Upper lobe of right lung (tissue), 1 donor: ENCODE results near the gene ARSA. TPM values are rescaled to one million over a fixed set of nuclear protein-coding genes. Genes with fewer than 3 reads are reported as not detected.

Experiments
- ATAC-seq: fragments of 200-7000 bp; cut with Tn5 transposase; one replicate; pipeline ENCODE4 v1.9.1; 2020; ENCODE audit warnings: mild to moderate bottlenecking, moderate library complexity
- DNase-seq: peaks from one replicate; pipeline ENCODE4 v3.0.0-alpha.2; 2020
- H3K27ac ChIP-seq: fragments of 200-600 bp; one replicate; pipeline ENCODE4 v1.8.0; 2022
- H3K27me3 ChIP-seq: fragments of 200-600 bp; one replicate; pipeline ENCODE4 v1.8.0; 2022; ENCODE audit warnings: mild to moderate bottlenecking
- H3K36me3 ChIP-seq: fragments of 200-600 bp; one replicate; pipeline ENCODE4 v1.8.0; 2022
- H3K4me1 ChIP-seq: fragments of 200-600 bp; one replicate; pipeline ENCODE4 v1.8.0; 2022
- H3K4me3 ChIP-seq: fragments of 200-600 bp; one replicate; pipeline ENCODE4 v1.8.0; 2022; ENCODE audit warnings: mild to moderate bottlenecking
- H3K9me3 ChIP-seq: fragments of 200-600 bp; one replicate; pipeline ENCODE4 v1.8.0; 2022
- CTCF ChIP-seq: fragments of 200-600 bp; IDR thresholded peaks from one replicate; pipeline ENCODE4 v1.8.0; 2022; ENCODE audit warnings: antibody characterized with exemption
- intact Hi-C: fragments of 100-400 bp; cut with DNase I; formaldehyde crosslinking; loops from one replicate; pipeline ENCODE4 v1.11.0; 2022
- total RNA-seq: library from RNA; stranded (reverse); fragmentation: NEBNext Ultra II Directional; extraction: Animal tissue kit (Norgen Biotek cat#: 25700); gene quantifications from one replicate; pipeline ENCODE4 v1.2.1, GENCODE V29; 2021
- donor health status: DM: no; HTN: yes; CAD: no; lungs with severe emphysema.

The ARSA gene
- total RNA-seq, 1 donor from 2014 or later, result 46.4 TPM

- ATAC-seq (no peak), DNase-seq (no peak)
- peaks cover 5% of the 10 kb centered on the region for H3K4me1 ChIP-seq
- no peak overlapping the region for H3K27ac ChIP-seq
- no peak for TF ChIP-seq CTCF
- intact Hi-C loops, result no loop called here
- no peaks in the 10 kb centered on the region for H3K9me3 ChIP-seq
- no peaks in the 10 kb centered on the region for H3K36me3 ChIP-seq
- no peaks in the 10 kb centered on the region for H3K27me3 ChIP-seq
- no peak overlapping the region for H3K4me3 ChIP-seq
These were observed 2.4 kb upstream of the ARSA start for GRCh38 chr22:50630376-50630775.

GRCh38 chr22:50628543-50629134 lies 687 bp upstream of the ARSA start:
- peaks cover 5% of the 10 kb centered on the region for H3K4me1 ChIP-seq
- no peaks in the 10 kb centered on the region for H3K27me3 ChIP-seq
- ATAC-seq (peak; percentile 1), DNase-seq (peak; percentile 62)
- H3K27ac ChIP-seq, result peak overlapping the region; percentile 79
- H3K4me3 ChIP-seq, result peak overlapping the region; percentile 65
- no peaks in the 10 kb centered on the region for H3K36me3 ChIP-seq
- intact Hi-C loops, result no loop called here
- TF ChIP-seq CTCF, result no peak
- H3K9me3 ChIP-seq, result no peaks in the 10 kb centered on the region

- H3K27ac ChIP-seq, result peak overlapping the region; percentile 55
- TF ChIP-seq CTCF, result no peak
- no peaks in the 10 kb centered on the region for H3K36me3 ChIP-seq
- peaks cover 11% of the 10 kb centered on the region for H3K4me1 ChIP-seq
- no peaks in the 10 kb centered on the region for H3K27me3 ChIP-seq
- intact Hi-C loops, result no loop called here
- ATAC-seq (no peak), DNase-seq (peak; percentile 68)
- no peaks in the 10 kb centered on the region for H3K9me3 ChIP-seq
- H3K4me3 ChIP-seq, result peak overlapping the region; percentile 65
These were observed 906 bp downstream of the ARSA start for GRCh38 chr22:50626850-50627641.

GRCh38 chr22:50626314-50626849 lies 1.6 kb downstream of the ARSA start:
- H3K27ac ChIP-seq, result no peak overlapping the region
- ATAC-seq (no peak), DNase-seq (peak; percentile 63)
- no peak overlapping the region for H3K4me3 ChIP-seq
- H3K27me3 ChIP-seq, result no peaks in the 10 kb centered on the region
- H3K9me3 ChIP-seq, result no peaks in the 10 kb centered on the region
- H3K4me1 ChIP-seq, result peaks cover 15% of the 10 kb centered on the region
- intact Hi-C loops, result no loop called here
- no peaks in the 10 kb centered on the region for H3K36me3 ChIP-seq
- TF ChIP-seq CTCF, result no peak

GRCh38 chr22:50625568-50626313 lies 2.2 kb downstream of the ARSA start:
- DNase-seq, result peak; percentile 65
- intact Hi-C loops, result no loop called here

More at GRCh38 chr22:50625568-50626313, 2.2 kb downstream of the ARSA start:
- Histone ChIP-seq H3K27me3 (no peaks in the 10 kb centered on the region), H3K36me3 (no peaks in the 10 kb centered on the region), H3K4me3 (no peak overlapping the region), H3K4me1 (peaks cover 19% of the 10 kb centered on the region), H3K27ac (no peak overlapping the region), H3K9me3 (no peaks in the 10 kb centered on the region)
- TF ChIP-seq CTCF, result peak; percentile 14
- no peak for ATAC-seq
